NB4 (cell line): ENCODE results near the gene CNNM4.

Experiments used
- DNase-seq: peaks from one replicate; pipeline ENCODE4 v3.0.0; 2010; ENCODE audit warnings: low read depth
- H3K4me3 ChIP-seq: one replicate; pipeline ENCODE4 v1.5.1; 2011; ENCODE audit warnings: mild to moderate bottlenecking, low read depth, low read length, moderate library complexity
- CTCF ChIP-seq: IDR thresholded peaks from one replicate; pipeline ENCODE4 v1.5.1; 2012; ENCODE audit warnings: low read depth, low read length
- MAX ChIP-seq: IDR thresholded peaks from 2 replicates; pipeline ENCODE4 v1.6.1; 2011; ENCODE audit warnings: low read depth, low read length
- MYC ChIP-seq: IDR thresholded peaks from 2 replicates; pipeline ENCODE4 v1.6.1; 2011; ENCODE audit warnings: low read depth, low read length
- POLR2A ChIP-seq: IDR thresholded peaks from 2 replicates; pipeline ENCODE4 v1.6.1; 2011; ENCODE audit warnings: mild to moderate bottlenecking; ENCODE audit not compliant: insufficient read length; ENCODE audit errors: extremely low read depth

The CNNM4 gene

GRCh38 chr2:96828874-96829273 is 68.2 kb downstream of the CNNM4 start:
- no peak for DNase-seq
- no peak overlapping the region for H3K4me3 ChIP-seq
- TF ChIP-seq POLR2A (no peak), CTCF (no peak), MAX (no peak), MYC (no peak)

GRCh38 chr2:96830044-96830562 is 69.4 kb downstream of the CNNM4 start:
- no peak overlapping the region for H3K4me3 ChIP-seq
- no peak for TF ChIP-seq MAX
- TF ChIP-seq CTCF: no peak
- no peak for TF ChIP-seq POLR2A
- TF ChIP-seq MYC: no peak
- no peak for DNase-seq

GRCh38 chr2:96831679-96832078 is 71.0 kb downstream of the CNNM4 start:
- TF ChIP-seq MYC (no peak), POLR2A (no peak), MAX (no peak), CTCF (no peak)
- DNase-seq: no peak
- no peak overlapping the region for H3K4me3 ChIP-seq

- DNase-seq: no peak
- TF ChIP-seq MAX (no peak), POLR2A (no peak), CTCF (no peak), MYC (no peak)
- H3K4me3 ChIP-seq: no peak overlapping the region
Measured at GRCh38 chr2:96832408-96832753, 71.7 kb downstream of the CNNM4 start.

- no peak for DNase-seq
- TF ChIP-seq POLR2A: no peak
- no peak for TF ChIP-seq MAX
- TF ChIP-seq MYC: no peak
- no peak for TF ChIP-seq CTCF
- H3K4me3 ChIP-seq: no peak overlapping the region
Measured at GRCh38 chr2:96832754-96833507, 72.2 kb downstream of the CNNM4 start.

GRCh38 chr2:96835830-96836229 is 75.1 kb downstream of the CNNM4 start:
- TF ChIP-seq MAX (no peak), CTCF (no peak), POLR2A (no peak), MYC (no peak)
- no peak overlapping the region for H3K4me3 ChIP-seq
- no peak for DNase-seq
